NCI-H128 (cell line): ENCODE results near the gene CSF2RB.

Source experiments
- DNase-seq: peaks from one replicate; lab custom pipeline; 2025; ENCODE audit not compliant: unreplicated experiment; lab: John Stamatoyannopoulos, UW

The CSF2RB gene

DNA sequence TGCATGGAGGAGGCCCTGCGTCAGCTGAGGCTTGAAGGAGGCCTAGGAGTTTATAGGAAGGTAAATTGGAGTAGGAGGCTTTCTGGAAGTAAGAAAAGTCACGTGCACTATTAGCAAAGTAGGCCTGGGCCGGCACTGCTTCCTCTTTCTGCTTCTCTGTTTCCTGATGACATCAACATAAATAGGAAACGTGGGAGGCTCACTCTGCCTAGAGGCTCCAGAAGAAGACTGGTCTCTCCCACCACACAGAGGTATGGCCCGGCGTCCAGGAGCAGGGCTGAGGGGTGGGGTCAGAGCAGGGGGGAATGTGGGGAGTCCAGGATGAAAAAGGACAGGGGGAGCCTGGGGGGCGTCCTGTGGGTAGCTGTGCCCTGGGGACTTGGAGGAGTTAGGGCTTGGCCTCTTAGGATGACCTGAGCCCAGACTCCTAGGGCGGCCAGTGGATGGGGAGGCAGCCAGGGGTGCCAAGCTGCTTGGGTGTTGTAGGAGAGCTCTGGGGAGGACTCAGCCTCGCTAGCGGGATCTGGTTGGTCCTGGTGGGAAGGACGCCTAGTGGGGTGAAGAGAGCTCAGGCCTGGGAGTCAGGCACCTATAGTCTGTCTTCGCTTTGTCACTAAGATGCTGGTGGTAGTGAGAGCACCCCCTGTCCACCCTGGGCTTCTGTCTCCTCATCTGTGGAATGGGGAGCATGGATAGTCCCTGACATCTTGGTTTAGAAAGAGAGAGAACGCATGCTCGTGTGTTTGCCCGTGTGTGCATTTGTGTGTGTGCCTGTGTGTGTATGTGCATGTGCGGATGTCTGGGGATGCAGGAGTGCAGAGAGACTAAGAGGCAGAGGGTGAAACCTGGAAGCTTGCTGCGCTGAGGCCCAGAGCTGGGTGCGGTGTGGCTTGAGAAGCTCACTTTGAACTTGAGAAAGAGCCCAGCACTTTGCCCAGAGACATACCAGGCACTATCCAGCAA lies at the start of gene CSF2RB:
Gene CSF2RB (plus strand): TSS at position 202 of the 963 bp plus-strand sequence. CDS start 8,580 bp downstream, outside the sequence.
- no peak for DNase-seq

DNA sequence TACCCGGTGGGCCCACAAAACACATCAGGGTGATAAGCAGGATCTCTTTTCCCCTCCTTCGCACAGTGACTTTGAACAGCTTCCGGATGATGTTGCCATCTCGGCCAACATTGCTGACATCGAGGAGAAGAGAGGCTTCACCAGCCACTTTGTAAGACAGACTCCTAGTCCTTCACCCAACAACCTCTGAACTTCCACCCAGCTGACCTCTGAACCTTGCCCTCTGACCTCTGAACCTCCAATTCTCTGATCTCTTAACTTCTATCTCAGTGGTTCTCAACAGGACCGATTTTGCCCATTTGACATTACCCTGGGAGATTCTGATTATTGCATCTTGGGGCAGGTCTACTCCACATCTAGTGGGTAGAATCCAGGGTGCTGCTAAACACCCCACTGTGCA lies 49.4 kb upstream of the CSF2RB start:
- DNase-seq: no peak

DNA sequence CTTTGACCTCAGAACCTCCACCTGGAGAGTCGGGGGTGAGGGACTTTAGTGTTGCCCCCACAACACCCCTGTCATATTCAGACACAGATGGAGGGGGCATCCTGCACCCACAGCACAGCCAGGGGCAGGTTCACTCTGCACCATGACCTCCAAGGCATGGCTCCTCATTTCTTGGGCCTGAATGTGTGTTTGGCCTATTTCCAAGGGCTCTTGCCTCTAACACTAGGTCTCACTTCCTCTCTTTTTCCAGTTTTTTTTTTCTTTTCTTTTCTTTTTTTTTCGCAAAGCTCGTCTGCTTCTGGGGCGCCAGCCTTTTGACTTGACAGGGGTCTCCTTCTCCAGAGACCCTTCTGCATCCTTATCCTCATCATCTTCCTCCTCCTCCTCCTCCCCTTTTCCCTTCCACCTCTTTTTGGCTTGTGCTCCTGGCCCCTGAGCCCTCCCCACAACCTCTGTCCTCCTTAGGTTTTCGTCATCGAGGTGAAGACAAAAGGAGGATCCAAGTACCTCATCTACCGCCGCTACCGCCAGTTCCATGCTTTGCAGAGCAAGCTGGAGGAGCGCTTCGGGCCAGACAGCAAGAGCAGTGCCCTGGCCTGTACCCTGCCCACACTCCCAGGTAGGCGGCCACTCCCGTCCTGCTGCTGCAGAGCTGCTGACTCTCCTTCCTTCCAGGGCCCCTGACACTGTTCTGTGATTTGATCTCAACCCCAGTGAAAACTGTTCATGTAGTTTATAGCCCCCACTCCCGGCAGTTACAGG lies 48.8 kb upstream of the CSF2RB start:
- DNase-seq: no peak

DNA sequence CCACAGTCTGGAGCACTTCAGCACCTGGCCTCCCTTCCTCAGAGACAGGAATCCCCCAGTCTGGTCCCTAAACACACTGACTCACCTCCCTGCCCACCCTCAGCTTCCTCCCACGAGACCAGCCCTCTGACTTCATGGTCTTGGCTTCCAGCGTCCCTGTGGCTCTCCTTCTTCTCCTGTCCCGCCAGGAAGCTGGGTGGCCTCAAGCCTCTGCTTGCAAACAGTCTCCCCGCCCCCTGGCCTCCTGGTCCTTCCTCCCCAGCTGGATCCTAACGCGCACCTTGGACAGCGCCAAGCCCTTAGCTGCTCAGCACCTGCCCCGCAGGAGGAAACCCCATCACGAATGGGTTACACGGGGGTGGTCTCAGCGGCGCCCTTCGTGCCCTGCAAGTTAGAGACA lies 48.1 kb upstream of the CSF2RB start:
- no peak for DNase-seq

DNA sequence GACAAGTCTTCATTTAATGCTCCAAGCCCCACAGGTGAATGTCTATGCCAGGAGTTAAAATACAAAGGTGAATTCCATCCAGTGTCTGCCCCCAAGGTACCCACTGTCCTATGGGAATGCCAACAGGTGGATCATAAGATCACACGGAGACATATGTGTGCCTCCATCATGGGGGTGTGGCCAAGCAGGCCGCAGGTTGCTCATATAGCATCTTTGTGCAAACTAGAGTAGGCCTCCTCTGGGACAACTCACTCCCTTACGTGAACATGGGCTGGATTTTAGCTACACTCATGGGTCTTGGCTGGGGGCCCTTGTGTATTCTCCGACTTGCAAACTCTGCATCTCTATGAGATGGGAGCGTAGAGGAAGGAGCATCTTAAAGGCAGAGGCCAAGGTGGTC lies 45.7 kb upstream of the CSF2RB start:
- no peak for DNase-seq

DNA sequence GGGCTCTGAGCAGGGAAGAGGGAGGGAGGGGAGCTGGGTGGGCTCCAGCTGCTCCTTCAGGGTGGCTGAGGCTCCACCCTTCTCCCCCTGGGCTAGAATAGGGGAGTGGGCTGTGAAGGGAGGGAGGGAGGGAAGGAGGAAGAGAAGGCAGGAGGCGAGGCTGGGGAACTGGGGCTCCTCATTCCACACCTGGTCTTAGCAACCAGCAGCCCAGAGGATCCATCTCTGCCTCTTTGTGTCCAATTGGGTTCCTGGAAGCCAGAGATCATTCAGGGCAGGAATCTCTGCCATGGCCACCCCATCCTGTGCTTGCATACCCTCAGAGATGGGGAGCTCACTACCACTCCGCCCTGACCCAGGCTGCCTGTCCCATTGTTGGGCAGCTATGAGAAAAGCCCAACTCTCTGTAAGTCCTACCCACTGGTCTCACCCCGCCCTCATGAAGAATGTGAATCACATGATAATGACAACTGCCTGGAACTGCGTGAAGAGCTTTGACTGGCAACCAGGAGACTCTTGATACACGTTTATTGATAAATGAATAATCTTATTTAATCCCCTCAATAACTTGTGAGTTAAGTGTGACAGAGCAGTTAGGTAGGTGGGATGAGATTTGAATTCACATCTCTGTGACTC lies 44.8 kb upstream of the CSF2RB start:
- DNase-seq: no peak

DNA sequence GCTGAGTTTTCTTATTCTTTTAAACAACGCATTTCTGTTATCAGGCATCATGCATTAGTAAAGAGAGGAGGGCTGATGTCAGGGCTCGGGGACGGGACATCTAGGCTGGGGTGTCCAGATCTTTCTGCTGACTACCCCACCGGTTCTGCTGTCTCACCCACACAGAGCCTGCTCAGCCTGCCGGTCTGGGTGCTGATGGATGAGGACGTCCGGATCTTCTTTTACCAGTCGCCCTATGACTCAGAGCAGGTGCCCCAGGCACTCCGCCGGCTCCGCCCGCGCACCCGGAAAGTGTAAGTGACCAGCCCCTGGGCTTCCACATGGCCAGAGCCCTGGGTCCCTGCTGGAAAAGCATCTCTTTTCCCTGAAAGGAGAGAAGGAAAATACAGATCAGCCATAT lies 43.2 kb upstream of the CSF2RB start:
- no peak for DNase-seq

DNA sequence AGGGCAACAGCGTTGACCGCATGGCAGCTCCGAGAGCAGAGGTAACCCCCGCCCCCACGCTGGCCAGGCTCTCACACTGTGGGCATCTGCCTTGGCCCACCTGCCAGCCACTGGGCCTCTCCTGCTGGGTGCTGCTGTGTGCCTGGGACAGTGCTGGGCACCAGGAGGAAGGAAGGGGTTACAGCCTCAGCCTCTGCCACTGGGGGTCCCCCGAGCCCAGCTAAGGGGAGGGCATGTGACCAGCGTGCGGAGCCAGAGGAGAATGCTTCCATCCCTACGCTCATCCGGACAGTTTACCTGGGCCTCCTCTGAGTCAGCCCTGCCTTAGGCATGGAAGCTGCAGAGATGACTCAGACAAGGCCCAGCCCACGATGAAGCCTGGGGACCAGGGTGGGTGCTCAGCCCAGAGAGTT lies 41.8 kb upstream of the CSF2RB start:
- no peak for DNase-seq

DNA sequence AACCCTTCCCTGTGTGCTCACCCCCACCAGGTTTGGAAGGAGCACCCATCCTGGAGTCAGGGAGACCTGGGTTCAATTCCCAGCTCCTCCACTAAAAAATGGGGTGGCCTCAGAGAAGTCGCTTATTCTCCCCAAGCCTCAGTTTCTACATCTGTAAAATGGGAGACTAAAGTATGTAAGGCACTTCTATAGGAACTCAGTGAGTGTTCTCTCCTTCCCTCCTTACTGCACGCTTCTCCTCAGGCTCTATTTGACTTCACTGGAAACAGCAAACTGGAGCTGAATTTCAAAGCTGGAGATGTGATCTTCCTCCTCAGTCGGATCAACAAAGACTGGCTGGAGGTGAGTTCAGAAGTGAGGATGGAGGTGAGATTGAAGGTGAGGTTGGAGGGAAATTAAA lies 41.3 kb upstream of the CSF2RB start:
- DNase-seq: no peak

DNA sequence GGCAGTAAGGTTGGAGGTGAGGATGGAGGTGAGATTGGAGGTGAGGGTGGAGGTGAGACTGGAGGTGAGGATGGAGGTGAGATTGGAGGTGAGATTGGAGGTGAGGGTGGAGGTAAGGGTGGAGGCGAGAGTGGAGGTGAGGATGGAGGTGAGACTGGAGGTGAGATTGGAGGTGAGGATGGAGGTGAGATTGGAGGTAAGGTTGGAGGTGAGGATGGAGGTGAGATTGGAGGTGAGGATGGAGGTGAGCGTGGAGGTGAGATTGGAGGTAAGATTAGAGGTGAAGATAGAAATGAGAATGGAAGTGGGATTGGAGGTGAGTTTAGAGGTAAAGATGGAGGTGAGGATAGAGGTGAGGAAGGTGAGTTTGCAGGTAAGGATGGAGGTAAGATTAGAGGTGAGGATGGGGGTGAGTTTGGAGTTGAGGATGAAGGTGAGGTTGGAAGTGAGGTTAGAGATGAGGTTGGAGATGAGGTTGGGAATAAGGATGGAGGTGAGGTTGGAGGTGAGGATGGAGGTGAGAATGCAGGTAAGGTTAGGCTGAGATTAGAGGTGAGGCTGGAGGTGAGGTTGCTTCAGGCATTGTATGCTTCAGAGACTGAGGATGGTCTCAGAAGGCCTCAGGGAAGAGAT lies 40.4 kb upstream of the CSF2RB start:
- DNase-seq: no peak

DNA sequence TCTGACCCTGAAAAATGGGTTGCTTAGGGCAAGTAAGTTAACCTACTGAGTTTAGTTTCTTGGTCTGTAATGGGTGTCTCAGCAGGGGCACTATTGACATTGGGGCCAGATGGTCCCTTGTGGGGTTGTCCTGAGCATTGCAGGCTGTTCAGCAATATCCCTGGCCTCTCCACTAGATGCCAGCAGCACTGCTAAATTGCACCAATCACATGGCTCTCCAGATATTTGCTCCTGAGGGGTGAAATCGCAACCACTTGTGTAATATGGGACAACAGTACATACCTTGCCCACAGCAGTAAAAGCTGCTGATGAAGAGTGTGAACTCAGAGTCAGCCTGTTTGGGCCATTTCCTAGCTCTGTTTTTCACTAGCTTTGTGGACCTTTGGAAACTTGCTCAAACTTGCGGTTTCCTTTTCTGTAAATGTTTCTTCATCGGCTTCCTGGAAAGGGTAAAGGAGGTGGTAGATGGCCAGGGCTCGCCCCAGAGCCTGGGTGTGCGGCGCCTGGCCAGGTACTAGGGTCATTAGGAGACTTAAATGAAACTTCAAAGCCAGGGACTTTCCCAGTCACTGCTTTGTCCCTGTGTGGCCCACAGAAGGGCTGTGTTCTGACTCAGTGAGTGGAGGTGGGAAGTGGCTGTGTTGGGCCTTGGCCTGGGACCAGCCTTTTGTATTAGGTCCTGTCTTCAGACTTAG lies 39.7 kb upstream of the CSF2RB start:
- no peak for DNase-seq

DNA sequence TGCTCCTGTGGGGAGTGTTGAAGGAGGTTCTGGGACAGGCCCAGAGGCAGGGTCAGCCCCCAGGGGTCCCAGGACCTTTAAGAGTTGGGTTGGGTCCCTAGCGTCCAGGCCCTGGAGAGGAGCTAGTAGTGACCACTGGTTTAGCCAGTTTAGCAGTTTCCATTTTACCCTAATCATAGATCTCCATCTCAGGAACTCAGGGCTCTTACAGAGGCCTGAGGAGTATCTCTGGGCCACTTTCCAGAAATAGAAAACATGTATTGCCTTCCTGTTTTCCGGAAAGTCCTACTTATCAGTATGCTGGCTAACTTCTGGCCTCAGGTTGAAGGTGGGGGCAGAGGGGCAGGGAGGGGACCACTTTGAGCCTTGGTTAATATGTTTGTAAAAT lies 39.1 kb upstream of the CSF2RB start:
- no peak for DNase-seq

DNA sequence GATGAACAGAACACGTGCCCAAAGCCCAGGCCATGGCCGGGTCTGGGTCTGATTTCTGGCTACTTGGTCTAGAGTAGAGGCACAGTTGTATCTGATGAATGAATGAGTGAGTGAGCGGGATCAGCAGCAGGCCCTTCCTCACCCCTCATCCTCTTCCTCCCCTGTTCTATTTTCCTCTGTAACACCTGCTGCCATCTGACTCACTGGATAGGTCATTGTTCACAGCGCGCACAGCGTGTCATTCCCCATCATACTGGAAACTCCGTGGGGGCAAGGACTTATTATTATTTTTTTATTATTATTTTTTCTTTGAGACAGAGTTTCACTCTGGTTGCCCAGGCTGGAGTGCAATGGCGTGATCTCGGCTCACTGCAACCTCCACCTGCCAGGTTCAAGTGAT lies 38.7 kb upstream of the CSF2RB start:
- DNase-seq: no peak

DNA sequence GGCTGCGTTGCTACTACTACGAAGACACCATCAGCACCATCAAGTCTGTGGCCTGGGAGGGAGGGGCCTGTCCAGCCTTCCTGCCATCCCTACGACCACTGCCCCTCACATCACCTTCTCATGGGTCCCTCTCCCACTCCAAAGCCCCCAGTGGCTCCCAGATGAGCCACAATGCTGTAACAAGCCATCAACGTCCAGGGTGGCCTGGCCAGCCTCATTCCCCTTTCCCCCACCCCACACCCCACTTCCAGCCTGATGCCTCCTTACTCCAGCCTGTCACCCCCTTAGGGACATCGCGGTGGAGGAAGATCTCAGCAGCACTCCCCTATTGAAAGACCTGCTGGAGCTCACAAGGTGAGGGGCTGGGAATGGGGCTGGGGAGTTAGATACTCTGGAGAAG lies 37.7 kb upstream of the CSF2RB start:
- DNase-seq: no peak

DNA sequence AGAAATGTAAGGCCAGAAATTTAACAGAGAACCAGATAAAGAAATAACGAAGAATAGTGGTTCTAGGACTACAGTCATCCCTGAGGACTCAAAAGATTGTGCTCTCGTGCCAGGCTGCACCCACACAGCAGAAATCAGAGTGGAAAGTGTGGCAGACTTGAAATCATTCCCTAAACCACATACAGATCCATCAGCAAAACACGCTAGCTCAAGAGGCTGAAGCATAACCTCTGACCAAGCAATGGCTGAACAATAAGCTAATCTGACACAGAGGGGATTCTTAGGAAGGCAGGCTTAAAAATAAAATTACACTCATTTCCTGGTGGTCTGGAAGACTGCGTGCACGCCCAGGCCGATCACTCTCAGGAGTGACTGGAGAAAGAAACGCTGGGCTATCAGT lies 33.7 kb upstream of the CSF2RB start:
- DNase-seq: no peak

DNA sequence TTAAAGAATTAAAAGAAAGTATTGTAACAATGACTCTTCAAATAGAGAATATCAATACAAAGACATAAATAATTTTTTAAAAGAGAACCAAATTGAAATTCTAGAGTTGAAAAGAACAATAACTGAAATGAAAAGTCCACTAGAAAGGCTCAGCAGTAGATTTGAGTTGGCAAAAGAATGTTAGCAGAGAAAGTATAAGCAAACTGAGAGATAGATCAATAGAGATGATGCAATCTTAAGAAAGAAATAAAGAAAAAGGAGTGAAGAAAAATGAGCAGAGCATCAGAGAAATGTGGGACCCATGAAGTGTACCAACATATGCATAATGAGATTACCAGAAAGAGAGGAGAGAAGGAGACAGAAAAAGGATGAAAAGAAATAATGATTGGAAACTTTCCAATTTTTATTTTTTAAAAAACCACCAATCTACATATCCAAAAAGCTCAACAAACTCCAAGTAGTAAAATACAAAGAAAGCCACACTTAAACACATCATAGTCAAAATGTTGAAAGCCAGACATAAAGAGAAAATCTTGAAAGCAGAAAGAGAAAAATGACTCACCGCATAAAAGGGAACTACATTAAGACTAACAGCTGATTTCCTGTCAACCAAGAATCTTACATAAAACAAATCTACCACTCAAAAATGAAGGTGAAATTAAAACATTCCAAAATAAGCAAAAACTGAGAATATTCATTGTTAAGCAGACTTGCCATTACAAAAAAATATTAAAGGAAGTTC lies 31.8 kb upstream of the CSF2RB start:
- no peak for DNase-seq

DNA sequence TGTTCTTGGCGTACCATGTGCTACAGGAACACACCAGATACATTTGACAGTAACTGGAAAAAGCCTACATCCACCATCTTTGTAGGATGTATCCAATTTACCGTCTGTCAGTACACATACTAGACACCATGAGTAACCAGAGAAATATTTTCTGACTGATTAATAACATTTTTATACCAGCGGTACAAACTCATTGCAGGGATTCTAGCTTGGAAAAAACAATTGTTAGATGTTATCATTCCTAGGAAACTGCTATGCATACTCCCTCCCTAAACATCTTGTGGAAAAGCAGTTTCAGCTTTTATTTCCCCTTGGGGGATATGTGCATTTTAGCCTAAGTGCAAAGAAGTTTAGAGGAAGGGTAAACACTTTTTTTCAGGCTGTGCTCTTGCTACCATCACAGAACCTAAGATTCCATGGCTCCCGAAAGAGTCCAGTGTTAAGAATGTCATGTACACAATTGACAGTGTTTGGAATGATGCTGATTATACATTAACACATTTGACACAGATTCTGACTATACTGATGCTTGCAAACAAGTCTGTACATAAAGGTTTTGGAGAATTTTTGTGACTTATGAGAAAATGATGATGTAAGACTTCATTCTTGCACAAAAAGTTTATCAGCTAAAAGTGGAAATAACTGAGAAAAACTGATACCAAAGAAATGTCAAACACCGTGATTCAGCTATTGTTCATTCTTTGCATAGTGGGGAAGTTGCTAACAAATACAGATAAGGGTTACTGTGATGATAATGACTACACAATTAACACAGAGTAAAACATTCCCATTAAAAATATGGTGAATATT lies 28.9 kb upstream of the CSF2RB start:
- no peak for DNase-seq

DNA sequence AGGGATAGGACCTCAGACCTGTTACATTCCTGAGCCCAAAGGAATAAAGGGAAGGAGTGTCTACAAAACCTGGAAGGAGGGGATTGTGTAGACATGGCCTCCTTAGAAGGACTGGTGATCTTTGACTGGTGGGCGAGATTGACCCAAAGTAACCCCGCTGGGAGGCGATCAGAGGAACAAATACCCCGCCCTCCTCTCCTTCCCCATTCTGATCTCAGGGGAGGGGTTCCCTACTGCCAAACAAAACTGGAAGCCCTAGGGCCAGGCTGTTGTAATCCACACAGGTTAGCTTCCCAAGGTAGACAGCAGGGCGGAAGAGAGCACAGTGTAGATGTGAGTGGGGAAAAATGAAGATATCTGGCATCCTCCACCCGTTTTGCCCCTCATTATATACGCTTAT lies 28.0 kb upstream of the CSF2RB start:
- DNase-seq: no peak

DNA sequence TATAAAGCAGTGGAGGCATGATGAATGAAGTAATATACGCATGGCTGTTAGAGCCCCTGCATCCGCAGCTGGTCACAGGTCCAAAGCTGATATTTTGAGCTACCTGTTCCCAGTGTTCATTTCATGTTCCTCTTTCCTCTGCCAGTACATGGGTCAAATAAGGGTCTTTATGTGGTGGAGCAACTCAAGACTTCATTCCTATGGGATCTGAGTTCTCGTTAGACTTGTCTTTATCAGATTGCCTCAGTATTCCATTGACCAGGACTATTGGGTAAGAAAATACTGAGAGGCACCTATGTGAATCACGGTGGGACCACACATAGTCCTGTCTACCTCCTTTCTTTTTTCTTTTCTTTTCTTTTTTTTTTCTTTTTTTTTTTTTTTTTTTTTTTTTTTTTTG lies 27.4 kb upstream of the CSF2RB start:
- no peak for DNase-seq
